Kidney epithelial cell (primary cell): Measurements from ENCODE around the gene GPX4. TPM values are rescaled to one million over a fixed set of nuclear protein-coding genes. Genes with fewer than 3 reads are reported as not detected.
"Not testable (repeated sequence)": the region's sequence is repeated elsewhere in the genome, so short reads cannot be mapped to it uniquely, and the experiment has no call there.

Source experiments
- DNase-seq: peaks from one replicate; pipeline ENCODE4 v3.0.0-alpha.2; 2010; ENCODE audit warnings: low read depth
- H3K27me3 ChIP-seq: 2 replicates; pipeline ENCODE4 v1.6.0; 2011; ENCODE audit warnings: low read length; ENCODE audit not compliant: control insufficient read depth, insufficient read depth
- H3K36me3 ChIP-seq: 2 replicates; pipeline ENCODE4 v1.5.1; 2011; ENCODE audit warnings: low read length; ENCODE audit not compliant: control insufficient read depth, insufficient read depth
- H3K4me3 ChIP-seq: 2 replicates; pipeline ENCODE4 v1.5.1; 2011; ENCODE audit warnings: low read depth, mild to moderate bottlenecking, control low read depth, low read length
- total RNA-seq: library from RNA; depleted of rRNA; stranded (reverse); fragments of >200 nt; gene quantifications from 2 replicates; pipeline ENCODE4 v1.2.3, GENCODE V29; 2015
- TF ChIP-seq, protein P1 (sequence below): IDR thresholded peaks from 2 replicates; pipeline ENCODE4 v1.5.1; 2011; ENCODE audit warnings: mild to moderate bottlenecking, moderate library complexity, low read length, control low read depth, inconsistent platforms; ENCODE audit not compliant: insufficient read depth, poor library complexity, severe bottlenecking

Gene GPX4
- total RNA-seq, 1 donor from 2014 or later: 538 TPM

DNA sequence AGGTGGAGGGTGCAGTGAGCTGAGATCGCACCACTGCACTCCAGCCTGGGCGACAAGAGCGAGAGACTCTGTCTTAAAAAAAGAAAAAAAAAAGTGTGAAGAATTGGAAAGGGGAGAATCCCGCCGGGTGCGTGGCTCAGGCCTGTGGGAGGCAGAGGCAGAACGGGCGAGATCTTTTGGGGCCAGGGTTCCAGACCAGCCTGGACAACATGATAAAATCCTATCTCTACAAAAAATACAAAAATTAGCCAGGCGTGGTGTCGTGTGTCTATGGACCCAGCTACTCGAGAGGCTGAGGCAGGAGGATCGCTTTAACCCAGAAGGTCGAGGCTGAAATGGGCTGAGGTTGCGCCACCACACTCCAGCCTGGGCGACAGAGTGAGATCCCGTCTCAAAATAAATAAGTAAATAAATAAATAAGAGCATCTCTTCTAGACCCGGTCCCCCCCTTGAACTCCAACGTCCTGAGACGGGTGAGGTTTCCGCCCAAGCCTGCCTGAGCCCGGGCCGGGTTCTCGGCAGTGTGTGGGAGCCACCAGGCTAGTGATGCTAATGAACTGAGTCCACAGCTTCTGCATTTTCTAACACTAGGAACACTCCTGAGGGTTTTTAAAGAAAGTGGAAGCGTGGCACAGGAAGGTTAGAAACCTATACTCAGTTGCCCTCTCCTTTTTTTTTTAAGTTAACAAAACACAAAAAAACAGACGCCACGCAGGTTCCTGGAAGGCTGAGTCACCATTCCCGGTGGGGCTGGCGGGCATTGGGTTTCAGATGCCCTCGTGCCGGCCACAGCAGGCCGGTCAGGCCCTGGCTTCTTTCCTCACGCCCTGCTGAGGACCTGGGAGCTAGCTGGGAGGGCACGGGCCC lies 22.0 kb downstream of the GPX4 start:
- TF ChIP-seq, protein P1, sequence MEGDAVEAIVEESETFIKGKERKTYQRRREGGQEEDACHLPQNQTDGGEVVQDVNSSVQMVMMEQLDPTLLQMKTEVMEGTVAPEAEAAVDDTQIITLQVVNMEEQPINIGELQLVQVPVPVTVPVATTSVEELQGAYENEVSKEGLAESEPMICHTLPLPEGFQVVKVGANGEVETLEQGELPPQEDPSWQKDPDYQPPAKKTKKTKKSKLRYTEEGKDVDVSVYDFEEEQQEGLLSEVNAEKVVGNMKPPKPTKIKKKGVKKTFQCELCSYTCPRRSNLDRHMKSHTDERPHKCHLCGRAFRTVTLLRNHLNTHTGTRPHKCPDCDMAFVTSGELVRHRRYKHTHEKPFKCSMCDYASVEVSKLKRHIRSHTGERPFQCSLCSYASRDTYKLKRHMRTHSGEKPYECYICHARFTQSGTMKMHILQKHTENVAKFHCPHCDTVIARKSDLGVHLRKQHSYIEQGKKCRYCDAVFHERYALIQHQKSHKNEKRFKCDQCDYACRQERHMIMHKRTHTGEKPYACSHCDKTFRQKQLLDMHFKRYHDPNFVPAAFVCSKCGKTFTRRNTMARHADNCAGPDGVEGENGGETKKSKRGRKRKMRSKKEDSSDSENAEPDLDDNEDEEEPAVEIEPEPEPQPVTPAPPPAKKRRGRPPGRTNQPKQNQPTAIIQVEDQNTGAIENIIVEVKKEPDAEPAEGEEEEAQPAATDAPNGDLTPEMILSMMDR: no peak
- DNase-seq: no peak
- H3K36me3 ChIP-seq: peaks cover 13% of the 10 kb centered on the region
- no peaks in the 10 kb centered on the region for H3K27me3 ChIP-seq
- H3K4me3 ChIP-seq: no peak overlapping the region

- H3K36me3 ChIP-seq: peaks cover 10% of the 10 kb centered on the region
- TF ChIP-seq, protein P1: no peak
- no peaks in the 10 kb centered on the region for H3K27me3 ChIP-seq
- no peak for DNase-seq
- H3K4me3 ChIP-seq: no peak overlapping the region
Measured at GRCh38 chr19:1126984-1127760, 23.4 kb downstream of the GPX4 start.

- Histone ChIP-seq H3K4me3 (no peak overlapping the region), H3K36me3 (peaks cover 7% of the 10 kb centered on the region), H3K27me3 (no peaks in the 10 kb centered on the region)
- TF ChIP-seq, protein P1: no peak
- DNase-seq: no peak
Measured at GRCh38 chr19:1128106-1128505, 24.3 kb downstream of the GPX4 start.

DNA sequence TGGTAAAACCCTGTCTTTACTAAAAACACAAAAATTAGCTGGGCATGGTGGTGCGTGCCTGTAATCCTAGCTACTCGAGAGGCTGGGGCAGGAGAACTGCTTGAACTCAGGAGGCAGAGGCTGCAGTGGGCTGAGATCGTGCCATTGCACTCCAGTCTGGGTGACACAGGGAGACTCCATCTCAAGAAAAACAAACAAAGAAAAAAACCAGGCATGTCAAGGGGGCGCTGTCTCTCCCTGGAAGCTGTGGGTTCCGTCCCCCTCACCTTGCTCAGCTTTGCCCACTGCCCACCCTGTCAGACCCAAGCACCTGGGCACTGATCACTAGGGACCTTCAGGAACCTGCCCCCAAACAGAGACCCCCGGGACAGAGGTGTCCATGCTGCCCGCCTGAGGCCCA lies 25.3 kb downstream of the GPX4 start:
- not testable (repeated sequence) for DNase-seq, H3K36me3 ChIP-seq, H3K4me3 ChIP-seq, H3K27me3 ChIP-seq

DNA sequence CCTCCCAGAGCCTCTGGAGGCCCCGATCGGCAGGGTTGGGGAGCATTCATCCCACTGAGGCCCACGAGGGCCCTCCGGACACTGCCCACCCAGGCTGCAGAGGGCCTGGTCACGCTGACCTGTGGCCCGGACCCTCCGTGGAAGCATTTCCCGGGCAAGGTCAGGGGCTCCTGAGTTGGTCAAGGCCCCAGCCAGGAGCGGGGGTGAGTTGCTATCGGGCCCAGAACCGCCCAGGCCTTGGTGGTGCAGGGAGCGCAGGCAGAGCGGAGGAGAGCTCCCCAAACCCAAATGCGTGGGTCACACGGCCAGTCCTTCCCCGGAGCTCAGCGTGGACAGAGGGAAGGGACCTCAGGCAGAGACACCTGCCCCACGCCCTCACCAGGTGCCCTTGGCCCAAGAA lies 25.7 kb downstream of the GPX4 start:
- no peak overlapping the region for H3K4me3 ChIP-seq
- H3K36me3 ChIP-seq: peaks cover 4% of the 10 kb centered on the region
- DNase-seq: no peak
- TF ChIP-seq, protein P1: no peak
- no peaks in the 10 kb centered on the region for H3K27me3 ChIP-seq
